SK-N-SH (cell line): Measurements from ENCODE around the gene MBOAT2. TPM values are rescaled to one million over a fixed set of nuclear protein-coding genes. Genes with fewer than 3 reads are reported as not detected.

Source experiments
- CTCF ChIA-PET: fragments of 300-600, 350-600 bp; formaldehyde crosslinking; extraction: SDS; loops from one replicate; lab custom pipeline; 2021; lab: Yijun Ruan, JAX
- POLR2A ChIA-PET: fragments of 350-600 bp; sonication (Branson Sonifier 250); formaldehyde crosslinking; extraction: SDS; loops from one replicate; lab custom pipeline; 2020; ENCODE audit warnings: antibody characterized with exemption, inconsistent platforms; lab: Yijun Ruan, JAX
- DNase-seq: peaks from one replicate; pipeline ENCODE4 v3.0.0; 2012
- H2AFZ ChIP-seq: fragments of 200-600 bp; sonication (generic); 2 replicates; pipeline ENCODE4 v1.8.1; 2016; ENCODE audit warnings: antibody characterized with exemption, mild to moderate bottlenecking, low read depth
- H3F3A ChIP-seq: fragments of 200-600 bp; sonication (generic); replicated peaks from 2 replicates; pipeline ENCODE3; 2016; ENCODE audit warnings: antibody characterized with exemption, mild to moderate bottlenecking; ENCODE audit not compliant: insufficient read depth
- H3K27ac ChIP-seq, 2 experiments: fragments of 200-500 bp in 1 of 2; fragments of 200-600 bp in 1 of 2; sonication (Bioruptor generic) in 1 of 2; sonication (generic), shearing (Covaris generic) in 1 of 2; 2 replicates each; pipeline versions ENCODE4 v1.5.1 to v1.6.1; 2014 to 2016; ENCODE audit warnings: low read depth in 2 of 2, inconsistent platforms in 1 of 2, low read length in 1 of 2, mild to moderate bottlenecking in 1 of 2, mixed read lengths in 1 of 2
- H3K27me3 ChIP-seq: fragments of 200-600 bp; sonication (generic), shearing (Covaris generic); 2 replicates; pipeline ENCODE4 v1.6.1; 2016; ENCODE audit warnings: mixed run types; ENCODE audit not compliant: insufficient read depth
- H3K36me3 ChIP-seq, 2 experiments: fragments of 200-500 bp in 1 of 2; fragments of 200-600 bp in 1 of 2; sonication (Bioruptor generic) in 1 of 2; sonication (generic) in 1 of 2; replicated peaks in 1 of 2; 2 replicates each; pipeline versions ENCODE3 to v1.5.1; 2014 to 2016; ENCODE audit warnings: low read length in 1 of 2, mild to moderate bottlenecking in 1 of 2; ENCODE audit not compliant: insufficient read depth in 2 of 2, control insufficient read depth in 1 of 2
- H3K4me1 ChIP-seq, 2 experiments: fragments of 200-500 bp in 1 of 2; fragments of 200-600 bp in 1 of 2; sonication (Bioruptor generic) in 1 of 2; sonication (generic), shearing (Covaris generic) in 1 of 2; 2 replicates each; pipeline versions ENCODE4 v1.5.1 to v1.6.1; 2014 to 2016; ENCODE audit warnings: low read depth in 1 of 2, low read length in 1 of 2, mixed run types in 1 of 2; ENCODE audit not compliant: insufficient read depth in 2 of 2, control insufficient read depth in 1 of 2
- H3K4me2 ChIP-seq: fragments of 200-600 bp; sonication (generic), shearing (Covaris generic); 2 replicates; pipeline ENCODE4 v1.6.1; 2017; ENCODE audit warnings: mixed run types
- H3K4me3 ChIP-seq, 2 experiments: fragments of 200-500 bp in 1 of 2; fragments of 200-600 bp in 1 of 2; sonication (Bioruptor generic) in 1 of 2; sonication (generic), shearing (Covaris generic) in 1 of 2; 2 replicates each; pipeline versions ENCODE4 v1.5.1 to v1.8.1; 2014 to 2016; ENCODE audit warnings: low read depth in 2 of 2, inconsistent platforms in 1 of 2, low read length in 1 of 2, mild to moderate bottlenecking in 1 of 2, mixed read lengths in 1 of 2, moderate library complexity in 1 of 2
- H3K79me2 ChIP-seq: fragments of 200-600 bp; sonication (generic); 2 replicates; pipeline ENCODE4 v1.8.1; 2017; ENCODE audit warnings: mild to moderate bottlenecking; ENCODE audit not compliant: insufficient read depth
- H3K9ac ChIP-seq: fragments of 200-600 bp; sonication (generic); 2 replicates; pipeline ENCODE4 v1.6.1; 2017; ENCODE audit warnings: mixed run types
- H3K9me2 ChIP-seq: fragments of 200-600 bp; sonication (generic); 2 replicates; pipeline ENCODE4 v1.6.1; 2017; ENCODE audit warnings: mixed run types
- H3K9me3 ChIP-seq: fragments of 200-600 bp; sonication (generic); 2 replicates; pipeline ENCODE4 v1.6.1; 2017; ENCODE audit warnings: mixed run types, mild to moderate bottlenecking, moderate library complexity
- H4K20me1 ChIP-seq: fragments of 200-600 bp; sonication (generic); 2 replicates; pipeline ENCODE4 v1.6.1; 2017; ENCODE audit warnings: mild to moderate bottlenecking, mixed run types; ENCODE audit not compliant: insufficient read depth
- CTCF ChIP-seq: fragments of 200-600 bp; sonication (generic); IDR thresholded peaks from 2 replicates; pipeline ENCODE4 v1.6.1; 2017; ENCODE audit warnings: antibody characterized with exemption, mild to moderate bottlenecking, moderate library complexity
- FOSL2 ChIP-seq: IDR thresholded peaks from 2 replicates; pipeline ENCODE4 v1.4.0; 2012; ENCODE audit warnings: low read depth, mild to moderate bottlenecking, moderate library complexity, borderline replicate concordance
- GATA2 ChIP-seq: sonication (generic); formaldehyde crosslinking; IDR thresholded peaks from 2 replicates; pipeline ENCODE4 v1.5.0; 2020; ENCODE audit warnings: mild to moderate bottlenecking, missing genetic modification reagents
- MAX ChIP-seq: IDR thresholded peaks from 2 replicates; pipeline ENCODE4 v1.4.0; 2012; ENCODE audit warnings: low read depth
- POLR2AphosphoS5 ChIP-seq: IDR thresholded peaks from 2 replicates; pipeline ENCODE4 v1.6.1; 2012; ENCODE audit warnings: low read depth, low read length
- REST ChIP-seq: IDR thresholded peaks from 2 replicates; pipeline ENCODE4 v1.6.1; 2012; ENCODE audit warnings: mild to moderate bottlenecking, low read depth, low read length, moderate library complexity
- RFX5 ChIP-seq: IDR thresholded peaks from 2 replicates; pipeline ENCODE4 v1.6.1; 2012; ENCODE audit warnings: mild to moderate bottlenecking, improper control_type of control experiment, low read length
- TEAD4 ChIP-seq: IDR thresholded peaks from 2 replicates; pipeline ENCODE4 v1.4.0; 2012; ENCODE audit warnings: mild to moderate bottlenecking, borderline replicate concordance; ENCODE audit not compliant: insufficient read depth
- USF1 ChIP-seq: IDR thresholded peaks from 2 replicates; pipeline ENCODE4 v1.4.0; 2012; ENCODE audit warnings: low read depth, borderline replicate concordance
- YY1 ChIP-seq: IDR thresholded peaks from 2 replicates; pipeline ENCODE4 v1.4.0; 2012; ENCODE audit warnings: low read depth, mild to moderate bottlenecking
- ZBTB33 ChIP-seq: IDR thresholded peaks from 2 replicates; pipeline ENCODE4 v1.4.0; 2012; ENCODE audit warnings: low read depth, borderline replicate concordance
- WGBS: methylation state at CpG from one replicate; pipeline ENCODE4 v1.1.6; 2017; ENCODE audit warnings: low lambda C conversion rate; 5-methylcytosine and 5-hydroxymethylcytosine counted together
- polyA plus RNA-seq, 3 experiments: library from polyadenylated mRNA; depleted of rRNA; stranded (reverse); fragments of >200 nt; gene quantifications; 2 replicates each; pipeline ENCODE4 v1.2.3, GENCODE V29; 2012

MBOAT2 gene
- polyA plus RNA-seq, 1 of the 3 experiments (the other 2 are of a cell fraction), result 33.9 TPM

- no peak overlapping the region for H3K9ac ChIP-seq
- peaks cover 0 to 2% of the 10 kb centered on the region in 2 experiments for H3K36me3 ChIP-seq
- no peaks in the 10 kb centered on the region; a peak in 1 of 4 replicates for H3K4me1 ChIP-seq
- H4K20me1 ChIP-seq, result no peaks in the 10 kb centered on the region
- H3K9me3 ChIP-seq, result no peaks in the 10 kb centered on the region
- H2AFZ ChIP-seq, result no peak overlapping the region
- no peak overlapping the region for H3K27ac ChIP-seq
- H3K27me3 ChIP-seq, result no peaks in the 10 kb centered on the region
- no peaks in the 10 kb centered on the region for H3K9me2 ChIP-seq
- H3F3A ChIP-seq, result no peaks in the 10 kb centered on the region
- no peak for DNase-seq
- TF ChIP-seq RFX5 (no peak), POLR2AphosphoS5 (no peak), USF1 (no peak), CTCF (no peak), GATA2 (no peak), YY1 (no peak)
- WGBS, result 87% methylated on average over 7 of the region's 7 CpGs
- H3K79me2 ChIP-seq, result no peaks in the 10 kb centered on the region
- CTCF ChIA-PET, result interaction anchor here (0.6 to 1.3 kb wide), 4 partner anchors 16 to 783 kb away, joined by 3 to 4 read pairs (median 3); no protein-coding TSS in a partner anchor
- POLR2A ChIA-PET, result interaction anchor here (0.7 kb wide), 1 partner anchor 43 kb away, joined by 5 read pairs; no protein-coding TSS in a partner anchor
- no peak overlapping the region for H3K4me2 ChIP-seq
- no peak overlapping the region for H3K4me3 ChIP-seq
These were observed 155.0 kb downstream of the MBOAT2 start for GRCh38 chr2:8848328-8849100.

GRCh38 chr2:8847400-8847799, 156.1 kb downstream of the MBOAT2 start:
- ChIA-PET POLR2A (no interaction called here), CTCF (interaction anchor here (1.3 kb wide), 1 partner anchor 18 kb away, joined by 3 read pairs; no protein-coding TSS in a partner anchor)
- DNase-seq, result no peak
- Histone ChIP-seq H3K9me3 (no peaks in the 10 kb centered on the region), H3K27ac (no peak overlapping the region), H2AFZ (no peak overlapping the region), H3K4me1 (no peaks in the 10 kb centered on the region; a peak in 1 of 4 replicates), H3K36me3 (no peaks in the 10 kb centered on the region), H3K4me3 (no peak overlapping the region), H4K20me1 (no peaks in the 10 kb centered on the region), H3F3A (no peaks in the 10 kb centered on the region), H3K27me3 (no peaks in the 10 kb centered on the region), H3K4me2 (no peak overlapping the region), H3K9me2 (no peaks in the 10 kb centered on the region), H3K79me2 (no peaks in the 10 kb centered on the region), H3K9ac (no peak overlapping the region)
- 88% methylated on average over 6 of the region's 6 CpGs for WGBS
- no peak for TF ChIP-seq TEAD4
- no peak for TF ChIP-seq MAX
- TF ChIP-seq POLR2AphosphoS5, result no peak
- no peak for TF ChIP-seq REST
- TF ChIP-seq ZBTB33, result no peak
- TF ChIP-seq FOSL2, result no peak
- TF ChIP-seq RFX5, result no peak
